ENCODE results near the gene MORF4L1. TPM values are rescaled to one million over a fixed set of nuclear protein-coding genes. Genes with fewer than 3 reads are reported as not detected.

Gene MORF4L1
- total RNA-seq, 6 experiments from 2014 or later = 86.9 to 126 (median 115) TPM

DNA sequence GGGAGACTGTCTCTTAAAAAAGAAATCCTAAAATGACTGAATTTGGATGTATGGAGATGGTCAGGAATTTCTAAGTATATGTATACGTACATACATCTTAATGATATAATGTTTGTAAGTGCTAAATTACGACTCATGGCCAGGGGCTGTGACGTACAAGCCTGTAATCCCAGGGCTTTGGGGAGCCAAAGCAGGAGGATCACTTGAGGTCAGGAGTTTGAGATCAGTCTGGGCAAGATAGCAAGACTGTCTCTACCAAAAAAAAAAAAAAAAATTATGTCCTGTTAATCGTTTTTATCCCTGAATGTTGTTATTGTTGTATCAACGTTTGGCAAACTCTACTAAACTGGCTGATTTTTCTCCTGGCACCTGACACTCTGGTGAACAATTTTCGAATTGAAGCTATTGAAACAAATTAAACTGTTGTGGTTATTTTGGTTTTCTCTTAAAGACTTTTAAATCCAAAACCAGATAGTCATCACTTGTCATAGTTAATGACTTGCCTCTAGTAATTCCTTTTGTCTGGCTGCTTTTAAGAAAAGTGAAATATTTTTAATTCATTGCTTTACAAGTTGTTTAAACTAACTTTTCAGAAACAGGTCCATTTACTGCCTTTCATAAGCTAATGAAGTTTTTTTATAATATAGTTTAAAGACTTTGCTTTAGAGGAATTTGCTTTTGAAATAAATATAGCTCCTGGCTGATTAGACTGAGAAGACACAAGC, 7.0 kb downstream of the MORF4L1 start:
- intact Hi-C loops (cut with DNase I) = no loop called here
- H3K27ac ChIP-seq = peak overlapping the region in 2 of 3 donors; percentile 44 to 72
- peaks cover 0 to 65% (median 28%) of the 10 kb centered on the region in 4 donors for H3K4me1 ChIP-seq
- no peaks in the 10 kb centered on the region for H3K9me3 ChIP-seq
- H3K27me3 ChIP-seq = no peaks in the 10 kb centered on the region
- DNase-seq (no peak), ATAC-seq (peak in 1 of 4 donors; percentile 22)
- H3K4me3 ChIP-seq = no peak overlapping the region
- TF ChIP-seq, protein P1, sequence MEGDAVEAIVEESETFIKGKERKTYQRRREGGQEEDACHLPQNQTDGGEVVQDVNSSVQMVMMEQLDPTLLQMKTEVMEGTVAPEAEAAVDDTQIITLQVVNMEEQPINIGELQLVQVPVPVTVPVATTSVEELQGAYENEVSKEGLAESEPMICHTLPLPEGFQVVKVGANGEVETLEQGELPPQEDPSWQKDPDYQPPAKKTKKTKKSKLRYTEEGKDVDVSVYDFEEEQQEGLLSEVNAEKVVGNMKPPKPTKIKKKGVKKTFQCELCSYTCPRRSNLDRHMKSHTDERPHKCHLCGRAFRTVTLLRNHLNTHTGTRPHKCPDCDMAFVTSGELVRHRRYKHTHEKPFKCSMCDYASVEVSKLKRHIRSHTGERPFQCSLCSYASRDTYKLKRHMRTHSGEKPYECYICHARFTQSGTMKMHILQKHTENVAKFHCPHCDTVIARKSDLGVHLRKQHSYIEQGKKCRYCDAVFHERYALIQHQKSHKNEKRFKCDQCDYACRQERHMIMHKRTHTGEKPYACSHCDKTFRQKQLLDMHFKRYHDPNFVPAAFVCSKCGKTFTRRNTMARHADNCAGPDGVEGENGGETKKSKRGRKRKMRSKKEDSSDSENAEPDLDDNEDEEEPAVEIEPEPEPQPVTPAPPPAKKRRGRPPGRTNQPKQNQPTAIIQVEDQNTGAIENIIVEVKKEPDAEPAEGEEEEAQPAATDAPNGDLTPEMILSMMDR (IDR thresholded peaks at IDR 0.05) = no peak
- TF ChIP-seq POLR2A (IDR thresholded peaks at IDR 0.05) = no peak
- WGBS (ENCODE audit: insufficient coverage, low coverage, low lambda C conversion rate, missing lambda C conversion rate) = 23% methylated on average over 6 of the region's 6 CpGs
- H3K36me3 ChIP-seq = peaks cover 0 to 13% (median 3%) of the 10 kb centered on the region in 4 donors

DNA sequence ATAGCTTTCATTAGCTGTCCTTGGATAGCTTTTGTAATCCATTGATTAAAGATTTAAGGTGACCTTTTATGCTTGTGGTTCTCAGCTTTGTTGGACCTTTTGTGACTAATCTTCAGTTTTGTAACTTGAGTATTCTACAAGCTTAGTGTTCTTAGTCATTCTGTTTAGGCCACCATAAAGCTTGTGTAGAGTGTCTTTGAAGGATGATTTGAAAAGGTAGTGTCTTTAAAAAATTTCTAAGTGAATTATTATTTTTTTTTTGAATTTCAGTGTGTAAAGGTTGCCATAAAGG, 7.5 kb downstream of the MORF4L1 start:
- Histone ChIP-seq H3K4me1 (peaks cover 0 to 70% (median 30%) of the 10 kb centered on the region in 4 donors), H3K27ac (peak overlapping the region in 2 of 3 donors; percentile 44 to 72), H3K4me3 (no peak overlapping the region), H3K27me3 (no peaks in the 10 kb centered on the region), H3K36me3 (peaks cover 0 to 13% (median 3%) of the 10 kb centered on the region in 4 donors), H3K9me3 (no peaks in the 10 kb centered on the region)
- ATAC-seq = peak in 3 of 4 donors; percentile 27 to 32 (median 27)
- DNase-seq = no peak
- TF ChIP-seq, protein P1 (IDR thresholded peaks at IDR 0.05) = no peak
- TF ChIP-seq POLR2A (IDR thresholded peaks at IDR 0.05) = no peak
- intact Hi-C loops (cut with DNase I) = no loop called here

GRCh38 chr15:78880813-78881212, 8.1 kb downstream of the MORF4L1 start:
- 24% methylated on average over 1 of the region's 1 CpG for WGBS (ENCODE audit: insufficient coverage, low coverage, low lambda C conversion rate, missing lambda C conversion rate)
- Histone ChIP-seq H3K36me3 (peaks cover 0 to 13% (median 3%) of the 10 kb centered on the region in 4 donors), H3K4me1 (peaks cover 0 to 76% (median 34%) of the 10 kb centered on the region in 4 donors)

GRCh38 chr15:78881681-78882080, 9.0 kb downstream of the MORF4L1 start:
- TF ChIP-seq, protein P1 (IDR thresholded peaks at IDR 0.05) = no peak
- no peak for TF ChIP-seq POLR2A (IDR thresholded peaks at IDR 0.05)

More at GRCh38 chr15:78880813-78881212, 8.1 kb downstream of the MORF4L1 start:
- ATAC-seq = peak; percentile 68 to 76 (median 74)
- no peaks in the 10 kb centered on the region for H3K9me3 ChIP-seq
- TF ChIP-seq, protein P1 (IDR thresholded peaks at IDR 0.05) = no peak
- TF ChIP-seq POLR2A (IDR thresholded peaks at IDR 0.05) = no peak
- H3K27me3 ChIP-seq = no peaks in the 10 kb centered on the region
- peak overlapping the region; percentile 32 to 72 (median 67) for H3K27ac ChIP-seq
- H3K4me3 ChIP-seq = no peak overlapping the region
- no peak for DNase-seq
- intact Hi-C loops (cut with DNase I) = no loop called here

More at GRCh38 chr15:78881681-78882080, 9.0 kb downstream of the MORF4L1 start:
- peak; percentile 36 to 62 (median 52) for ATAC-seq
- no peaks in the 10 kb centered on the region for H3K9me3 ChIP-seq
- no peak for DNase-seq
- peaks cover 0 to 73% (median 34%) of the 10 kb centered on the region in 4 donors for H3K4me1 ChIP-seq
- WGBS (ENCODE audit: insufficient coverage, low coverage, low lambda C conversion rate, missing lambda C conversion rate) = 29% methylated on average over 1 of the region's 1 CpG
- H3K4me3 ChIP-seq = no peak overlapping the region
- peak overlapping the region; percentile 32 to 72 (median 67) for H3K27ac ChIP-seq
- no peaks in the 10 kb centered on the region for H3K27me3 ChIP-seq
- intact Hi-C loops (cut with DNase I) = no loop called here
- H3K36me3 ChIP-seq = peaks cover 0 to 22% (median 7%) of the 10 kb centered on the region in 4 donors
